HG03521 (cell line): ENCODE measurements around the gene EARS2.
"Not testable (repeated sequence)": the region's sequence is repeated elsewhere in the genome, so short reads cannot be mapped to it uniquely, and the experiment has no call there.

Source experiments
- ATAC-seq: cut with Tn5 transposase; IDR thresholded peaks from one replicate; pipeline ENCODE4 v1.9.1; 2021; ENCODE audit warnings: mild to moderate bottlenecking, moderate library complexity; ENCODE audit not compliant: unreplicated experiment

EARS2 gene

DNA sequence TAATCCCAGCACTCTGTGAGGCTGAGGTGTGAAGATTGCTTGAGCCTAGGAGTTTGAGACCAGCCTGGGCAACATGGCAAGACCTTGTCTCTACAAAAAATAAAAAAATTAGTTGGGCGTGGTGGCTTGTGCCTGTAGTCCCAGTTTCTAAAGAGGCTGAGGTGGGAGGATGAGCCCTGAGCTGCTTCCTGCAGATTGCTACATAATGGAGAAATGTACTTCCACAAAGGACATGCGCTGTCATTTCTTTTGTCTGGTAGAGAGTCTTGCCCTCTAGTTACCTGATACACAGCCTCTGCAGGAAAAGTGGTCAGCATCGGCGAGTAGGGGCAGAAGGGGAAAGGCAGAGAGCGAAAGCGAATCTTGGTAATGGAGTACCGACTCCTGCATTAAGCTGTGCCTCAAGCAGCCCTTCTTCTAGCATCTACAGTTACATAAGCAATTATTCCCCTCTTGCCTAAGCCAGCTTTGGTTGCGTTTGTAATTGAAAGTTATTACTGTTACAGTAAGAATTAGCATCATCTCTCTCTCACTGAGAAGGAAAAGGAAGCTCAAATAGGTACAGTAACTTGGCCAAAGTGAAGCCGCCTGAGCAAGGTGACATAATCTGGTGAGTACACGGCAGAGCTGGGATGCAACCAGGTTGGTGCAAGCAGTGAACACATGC, 28.4 kb downstream of the EARS2 start:
- ATAC-seq, result no peak

GRCh38 chr16:23527961-23528643, 29.0 kb downstream of the EARS2 start:
- ATAC-seq, result no peak

DNA sequence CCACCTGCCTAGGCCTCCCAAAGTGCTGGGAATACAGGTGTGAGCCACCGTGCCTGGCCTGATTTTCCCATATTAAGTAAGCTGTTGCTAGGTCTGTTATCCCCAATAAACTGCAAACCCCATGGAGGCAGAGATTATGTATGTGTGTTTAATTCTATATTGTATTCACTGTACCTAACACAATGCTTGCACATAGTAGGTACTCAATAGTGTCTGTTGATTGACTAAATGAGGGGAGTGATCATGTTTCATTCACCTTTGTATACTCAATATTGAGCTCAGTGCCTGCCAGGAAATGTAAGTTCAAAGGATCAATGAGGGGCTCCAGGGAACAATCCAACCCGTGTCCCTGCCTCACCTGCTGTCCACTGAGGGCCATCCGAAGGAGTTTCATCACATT, 32.3 kb downstream of the EARS2 start:
- no peak for ATAC-seq

DNA sequence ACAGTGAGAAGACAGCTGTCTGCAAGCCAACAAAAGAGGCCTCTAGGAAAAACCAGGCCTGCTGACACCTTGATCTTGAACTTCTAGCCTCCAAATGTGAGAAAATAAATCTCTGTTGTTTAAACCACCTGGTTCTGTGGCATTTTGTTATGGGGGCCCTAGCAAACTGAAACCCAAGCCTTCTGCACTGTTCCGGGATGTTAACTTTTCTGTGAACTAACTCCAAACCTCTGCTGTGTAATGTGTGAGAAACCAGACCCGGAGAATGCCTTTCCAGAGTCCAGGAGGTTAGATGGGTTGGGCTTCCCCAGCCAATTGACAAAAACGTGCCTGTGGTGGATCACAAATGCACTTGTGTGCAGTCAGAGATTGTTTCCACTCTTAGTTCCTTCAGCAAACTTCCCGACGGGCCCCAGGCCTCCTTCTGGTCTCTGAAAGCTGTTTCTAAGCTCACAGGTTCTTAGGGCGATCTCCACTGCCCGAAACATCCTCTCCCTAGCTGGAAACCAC, 33.2 kb downstream of the EARS2 start:
- ATAC-seq, result no peak

- ATAC-seq, result no peak
Measured at GRCh38 chr16:23523321-23523720, 33.8 kb downstream of the EARS2 start.

GRCh38 chr16:23521965-23522364, 35.2 kb downstream of the EARS2 start:
- no peak for ATAC-seq

DNA sequence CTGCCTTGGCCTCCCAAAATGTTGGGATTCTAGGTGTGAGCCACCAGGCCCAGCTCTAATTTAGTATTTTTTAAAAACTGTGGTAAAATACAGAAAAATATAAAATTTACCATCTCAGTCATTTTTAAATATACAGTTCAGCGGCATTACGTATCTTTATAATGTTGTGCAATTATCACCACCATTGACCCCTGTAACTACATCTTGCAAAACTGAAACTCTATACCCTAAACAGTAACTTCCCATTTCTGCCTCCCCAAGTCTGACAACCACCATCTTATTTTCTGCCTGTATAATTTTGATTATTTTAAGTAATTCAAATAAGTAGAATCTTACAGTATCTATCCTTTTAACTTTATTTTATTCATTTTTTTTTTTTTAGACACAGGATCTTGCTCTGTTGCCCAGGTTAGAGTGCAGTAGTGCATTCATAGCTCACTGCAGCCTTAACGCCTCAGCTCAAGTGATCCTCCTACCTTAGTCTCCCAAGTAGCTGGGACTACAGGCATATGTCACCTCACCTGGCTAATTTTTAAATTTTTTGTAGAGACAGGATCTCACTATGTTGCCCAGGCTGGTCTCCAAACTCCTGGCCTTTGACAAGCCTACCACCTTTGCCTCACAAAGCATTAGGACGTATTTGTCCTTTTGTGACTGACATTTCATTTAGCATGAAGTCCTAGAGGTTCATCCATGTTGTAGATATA, 36.0 kb downstream of the EARS2 start:
- ATAC-seq, result no peak

DNA sequence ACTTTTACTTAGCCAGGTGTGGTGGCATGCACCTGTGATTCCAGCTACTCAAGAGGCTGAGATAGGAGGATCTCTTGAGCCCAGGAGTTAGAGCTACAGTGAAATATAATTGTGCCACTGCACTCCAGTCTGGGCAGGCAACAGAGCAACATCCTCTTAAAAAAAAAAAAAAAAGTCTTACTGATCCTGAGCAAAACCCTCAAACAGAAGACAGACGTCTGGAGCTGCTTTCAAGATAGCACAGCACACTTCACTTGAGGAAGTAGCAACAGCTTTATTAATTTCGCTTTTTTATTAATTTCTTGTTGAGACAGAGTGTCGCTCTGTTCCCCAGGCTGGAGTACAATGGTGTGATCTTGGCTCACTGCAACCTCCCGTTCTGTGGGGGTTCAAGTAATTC, 36.6 kb downstream of the EARS2 start:
- no peak for ATAC-seq

DNA sequence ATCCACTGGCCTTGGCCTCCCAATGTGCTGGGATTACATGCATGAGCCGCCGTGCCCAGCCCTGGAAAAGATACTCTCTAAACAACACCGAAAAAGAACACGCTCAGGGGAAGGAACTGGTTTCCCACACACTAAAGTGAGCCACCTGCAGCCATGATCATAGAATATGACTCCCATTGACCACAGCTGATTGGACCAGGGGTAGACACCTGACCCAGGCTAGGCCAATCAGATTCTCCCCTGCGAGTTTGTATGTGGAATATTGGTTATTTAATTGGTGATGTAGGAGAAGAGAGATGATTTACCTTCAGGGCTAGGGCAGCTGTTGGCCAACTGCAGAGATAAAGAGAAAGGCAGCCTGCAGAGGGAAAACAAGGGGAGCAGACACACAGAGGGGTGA, 37.9 kb downstream of the EARS2 start:
- no peak for ATAC-seq

- ATAC-seq, result peak; percentile 44
Measured at GRCh38 chr16:23518435-23518891, 38.7 kb downstream of the EARS2 start.

DNA sequence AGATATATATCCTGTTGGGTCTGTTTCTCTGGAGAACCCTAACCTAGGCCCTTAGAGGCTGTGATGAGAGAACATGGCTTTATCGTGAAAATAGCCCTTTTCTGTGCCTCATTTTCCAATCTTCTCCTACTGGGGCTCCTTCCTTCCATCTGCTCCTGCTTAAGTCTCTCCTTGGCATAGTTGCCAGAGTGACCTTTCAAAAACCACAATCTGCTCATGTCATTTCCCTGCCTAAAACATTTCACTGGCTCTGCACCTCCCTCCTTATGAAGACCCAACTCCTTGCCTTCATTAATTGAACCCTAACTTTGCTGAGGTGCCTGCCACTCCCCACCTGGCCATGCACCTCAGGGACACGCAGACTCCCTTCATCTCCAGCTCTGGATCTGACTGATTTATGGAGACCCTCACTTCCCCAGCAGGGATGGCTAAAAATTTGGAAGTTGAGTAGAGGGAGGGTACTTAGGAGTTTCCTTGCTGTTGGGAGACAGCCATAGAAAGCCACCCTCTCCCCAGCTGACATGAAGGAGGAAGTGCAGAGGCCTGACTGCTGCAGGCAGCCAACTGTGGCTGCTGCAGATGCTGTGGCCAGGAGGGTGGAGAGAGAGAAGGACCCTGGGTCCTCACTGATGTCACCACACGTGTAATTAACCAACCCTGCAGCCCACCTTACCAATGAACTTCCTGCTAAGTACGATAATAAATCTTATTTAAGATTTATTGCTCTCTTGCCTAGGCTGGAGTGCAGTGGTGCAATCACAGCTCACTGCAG, 40.6 kb downstream of the EARS2 start:
- no peak for ATAC-seq

- ATAC-seq, result no peak
Measured at GRCh38 chr16:23515881-23516280, 41.3 kb downstream of the EARS2 start.

DNA sequence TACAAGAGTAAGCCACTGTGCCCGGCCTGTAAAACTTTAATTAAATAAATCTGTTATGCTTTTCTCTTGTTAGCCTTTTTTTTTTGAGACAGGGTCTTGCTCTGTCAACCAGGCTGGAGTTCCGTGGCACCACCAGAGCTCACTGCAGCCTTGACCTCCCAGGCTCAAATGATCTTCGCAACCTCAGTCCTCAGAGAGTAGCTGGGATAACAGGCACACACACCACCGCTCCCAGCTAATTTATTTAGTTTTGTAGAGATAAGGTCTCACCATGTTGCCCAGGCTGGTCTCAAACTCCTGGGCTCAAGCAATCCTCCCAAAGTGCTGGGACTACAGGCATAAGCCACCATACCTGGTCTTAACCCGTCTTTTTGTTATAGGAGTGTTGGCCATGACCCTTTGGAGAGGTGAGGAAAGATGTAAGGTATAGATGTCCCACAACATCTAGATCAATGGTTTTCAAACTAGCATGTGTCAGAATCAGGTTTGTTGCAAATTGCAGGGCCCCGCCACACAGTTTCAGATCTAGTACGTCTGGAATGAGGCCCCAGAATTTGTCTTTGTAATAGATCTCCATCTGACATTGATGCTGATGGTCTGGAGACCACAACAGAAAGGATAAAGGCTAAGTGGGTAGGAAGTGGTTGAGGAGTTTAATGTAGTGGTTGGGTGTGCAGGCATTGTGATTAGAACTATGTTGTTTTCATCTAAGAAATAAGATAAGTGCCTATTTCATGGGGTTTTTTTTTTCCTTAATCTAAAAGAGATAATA, 42.6 kb downstream of the EARS2 start:
- no peak for ATAC-seq

DNA sequence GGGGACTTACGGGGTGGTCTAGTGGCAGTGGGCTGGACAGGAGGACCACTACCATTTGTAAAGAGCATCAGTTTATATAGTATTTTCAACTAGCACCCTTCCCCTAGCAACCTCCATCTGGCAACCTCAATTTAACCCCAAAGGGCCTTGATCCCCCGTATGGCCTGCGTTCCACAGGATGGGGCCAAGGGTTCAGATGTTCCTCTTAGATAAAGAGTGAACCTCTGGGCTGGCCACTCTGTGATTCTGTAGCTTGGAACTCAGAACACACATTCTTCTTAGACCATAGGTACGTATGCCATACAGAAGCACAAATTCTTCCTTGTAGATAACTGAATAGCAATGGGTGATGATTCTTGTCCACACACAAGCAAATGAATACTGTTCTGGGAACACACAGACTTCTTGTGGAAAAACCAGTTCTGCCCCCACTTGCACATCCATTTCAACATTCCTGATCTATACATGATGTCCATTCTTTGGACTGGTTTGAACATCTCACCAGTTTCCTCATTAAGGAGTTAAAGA, 44.9 kb downstream of the EARS2 start:
- ATAC-seq, result no peak

GRCh38 chr16:23511731-23512130, 45.4 kb downstream of the EARS2 start:
- ATAC-seq, result no peak

- not testable (repeated sequence) for ATAC-seq
Measured at GRCh38 chr16:23510915-23511270, 46.3 kb downstream of the EARS2 start.

DNA sequence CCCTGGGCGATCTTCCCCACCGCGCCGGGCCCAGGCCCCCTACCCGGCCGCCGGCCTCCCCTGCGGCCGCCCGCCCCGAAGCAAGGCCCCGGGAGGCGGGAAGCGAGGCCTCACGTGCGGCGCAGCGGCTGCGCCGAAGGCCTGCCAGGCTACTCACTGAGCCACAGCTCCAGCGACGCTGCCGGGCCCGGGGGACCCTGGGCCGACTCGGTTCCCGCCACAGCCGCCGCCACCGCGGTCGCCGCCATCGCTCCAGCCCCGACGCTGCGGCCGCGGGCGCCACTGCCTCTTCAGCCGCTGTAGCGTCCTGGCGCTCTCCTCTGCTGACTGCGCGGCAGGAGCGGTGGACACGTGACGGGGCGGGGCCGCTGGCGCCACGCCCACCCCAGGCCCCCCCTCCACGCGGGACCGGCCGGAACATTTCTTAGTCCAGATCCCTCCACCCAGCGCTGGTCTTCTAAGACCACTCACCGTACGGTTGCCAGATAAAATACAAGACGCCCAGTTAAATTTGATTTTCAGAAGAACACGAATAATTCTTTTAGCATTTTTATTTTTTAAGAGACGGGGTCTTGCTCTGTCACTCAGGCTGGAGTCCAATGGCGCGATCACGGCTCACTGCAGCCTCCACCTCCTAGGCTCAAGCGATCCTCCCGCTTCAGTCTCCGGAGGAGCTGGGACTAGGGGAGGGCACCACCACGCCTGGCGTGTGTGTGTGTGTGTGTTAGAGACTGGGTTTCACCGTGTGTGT, 46.8 kb downstream of the EARS2 start, which contains the start of gene GGA2:
Gene GGA2 (minus strand): TSS at position 331 of the 751 bp plus-strand sequence. CDS start 83 bp downstream, at position 248.
- ATAC-seq, result peak; percentile 74

DNA sequence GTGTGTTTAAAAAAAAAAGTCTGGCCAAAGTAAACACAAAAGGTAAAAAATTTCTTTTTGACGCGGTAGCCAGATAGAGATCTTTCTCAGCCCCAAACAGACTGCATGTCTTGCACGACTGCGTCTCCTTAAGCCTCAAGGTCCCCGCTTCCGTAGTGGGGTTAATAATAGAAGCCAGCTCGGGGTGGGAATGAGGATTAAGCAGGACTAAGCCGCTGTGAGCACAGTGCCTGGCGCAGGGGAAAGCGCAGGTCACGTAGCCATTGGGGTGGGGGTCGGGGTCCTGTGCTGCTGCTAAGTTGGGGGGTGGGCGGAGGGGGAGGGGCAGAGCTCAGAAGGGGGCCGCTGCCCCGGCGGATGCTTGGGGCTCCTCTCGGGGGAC, 47.4 kb downstream of the EARS2 start:
- ATAC-seq, result no peak

DNA sequence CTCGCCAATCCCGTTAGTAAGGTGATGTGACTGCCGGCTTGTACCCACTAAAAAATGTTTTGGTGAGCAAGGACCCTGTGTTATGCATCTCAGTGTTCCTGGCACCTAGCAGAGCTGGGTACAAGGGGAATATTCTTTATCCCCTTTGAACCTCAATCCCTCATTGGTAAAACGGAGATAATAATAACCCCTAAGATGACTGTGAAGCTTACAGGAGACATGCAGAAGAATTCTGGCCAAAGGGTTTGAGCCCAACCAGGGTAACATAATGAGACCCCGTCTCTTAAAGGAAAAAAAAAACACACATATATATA, 47.8 kb downstream of the EARS2 start:
- ATAC-seq, result no peak
